Duodenal mucosa (tissue), 2 donors: Measurements from ENCODE around the gene LARP4.
"Not testable (repeated sequence)": the region's sequence is repeated elsewhere in the genome, so short reads cannot be mapped to it uniquely, and the experiment has no call there.

Source experiments
- H3K27ac ChIP-seq: one replicate; pipeline ENCODE4 v1.7.0; 2013; ENCODE audit warnings: low read depth, low read length
- H3K27me3 ChIP-seq, 2 donors: one replicate each; pipeline ENCODE4 v1.7.0; 2013; ENCODE audit warnings: low read length in 2 of 2, control low read depth in 1 of 2; ENCODE audit not compliant: insufficient read depth in 2 of 2, control insufficient read depth in 1 of 2
- H3K36me3 ChIP-seq, 2 donors: one replicate each; pipeline ENCODE4 v1.7.0; 2013; ENCODE audit warnings: low read length in 2 of 2, control low read depth in 1 of 2; ENCODE audit not compliant: insufficient read depth in 2 of 2, control insufficient read depth in 1 of 2
- H3K4me1 ChIP-seq, 2 donors: one replicate each; pipeline ENCODE4 v1.7.0; 2013; ENCODE audit warnings: low read length in 2 of 2, control low read depth in 1 of 2; ENCODE audit not compliant: insufficient read depth in 2 of 2, control insufficient read depth in 1 of 2
- H3K4me3 ChIP-seq, 2 donors: one replicate each; pipeline ENCODE4 v1.7.0; 2013; ENCODE audit warnings: low read length in 2 of 2, low read depth in 1 of 2
- H3K9ac ChIP-seq, 2 donors: one replicate each; pipeline ENCODE4 v1.7.0; 2013; ENCODE audit warnings: low read length in 2 of 2, low read depth in 1 of 2
- H3K9me3 ChIP-seq, 2 donors: one replicate each; pipeline ENCODE4 v1.7.0; 2013; ENCODE audit warnings: low read length in 2 of 2, control low read depth in 1 of 2; ENCODE audit not compliant: control insufficient read depth in 1 of 2

The LARP4 gene

DNA sequence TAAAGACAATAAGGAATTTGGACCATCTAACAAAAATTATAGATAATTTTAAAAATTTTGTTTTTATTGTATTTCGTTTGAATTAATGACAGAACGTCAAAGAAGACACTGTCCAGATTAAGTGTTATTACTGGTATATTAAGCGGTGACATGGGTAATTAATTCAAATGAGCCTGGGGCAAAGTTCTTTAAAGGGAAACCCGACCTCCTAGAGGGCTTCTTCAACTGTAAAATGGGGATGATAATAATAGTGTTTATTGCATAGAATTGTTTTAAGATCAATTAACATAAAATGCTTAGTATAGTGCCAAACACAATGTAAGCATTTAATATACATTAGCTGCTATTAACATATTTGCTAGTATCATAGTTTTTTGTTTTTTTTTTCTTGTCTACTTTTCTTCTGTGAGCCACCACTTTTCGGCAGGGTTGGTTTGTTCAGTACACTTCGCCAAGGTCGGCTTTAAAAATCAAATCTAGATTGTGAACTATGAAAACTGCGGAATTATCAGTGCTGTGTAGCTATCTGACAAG lies 514 bp upstream of the LARP4 start:
- peak overlapping the region; percentile 71 for H3K27ac ChIP-seq
- H3K4me3 ChIP-seq, result peak overlapping the region; percentile 94 to 98
- no peaks in the 10 kb centered on the region for H3K36me3 ChIP-seq
- peaks cover 16 to 18% of the 10 kb centered on the region in 2 donors for H3K4me1 ChIP-seq
- no peaks in the 10 kb centered on the region for H3K9me3 ChIP-seq
- peak overlapping the region; percentile 88 to 89 for H3K9ac ChIP-seq
- no peaks in the 10 kb centered on the region for H3K27me3 ChIP-seq

- Histone ChIP-seq H3K4me1 (peaks cover 16 to 18% of the 10 kb centered on the region in 2 donors), H3K9me3 (no peaks in the 10 kb centered on the region), H3K27me3 (no peaks in the 10 kb centered on the region), H3K27ac (peak overlapping the region; percentile 91), H3K9ac (peak overlapping the region; percentile 89 to 94), H3K4me3 (peak overlapping the region; percentile 94 to 98), H3K36me3 (no peaks in the 10 kb centered on the region)
These were observed 906 bp downstream of the LARP4 start for GRCh38 chr12:50401500-50402081.

DNA sequence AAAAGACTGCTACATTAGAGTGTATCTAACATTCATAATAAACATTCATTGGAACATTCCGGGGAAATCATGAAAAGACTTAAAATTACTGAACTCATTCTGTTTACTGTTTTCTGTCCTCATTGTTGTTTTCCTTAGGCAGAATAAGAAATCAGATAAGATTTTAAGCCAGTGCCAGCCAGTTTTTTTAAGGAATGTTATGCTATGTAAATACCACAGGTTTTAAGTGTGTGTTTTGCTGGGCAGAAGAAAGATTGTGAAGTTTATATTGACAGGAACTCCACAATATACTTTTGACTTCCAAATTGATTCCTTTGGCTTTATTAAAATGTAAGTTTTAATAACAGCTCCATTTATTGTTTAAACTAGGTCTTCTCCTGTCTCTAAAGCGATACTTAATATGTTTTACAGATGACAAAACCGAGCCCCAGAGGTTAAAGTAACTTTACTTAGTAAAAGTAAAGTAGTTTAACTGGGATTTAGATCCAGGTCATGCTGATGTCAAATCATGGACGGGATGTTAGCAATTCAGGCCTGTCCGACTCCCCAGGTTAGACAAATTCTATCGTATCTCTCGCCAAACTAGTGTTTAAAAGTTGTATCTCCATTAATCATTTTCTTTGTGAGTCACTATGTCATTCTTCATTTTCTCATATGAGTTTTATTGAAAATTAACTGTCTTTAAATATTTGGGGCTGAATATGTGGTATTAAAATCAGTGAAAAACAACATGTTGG lies 1.7 kb downstream of the LARP4 start:
- no peaks in the 10 kb centered on the region for H3K27me3 ChIP-seq
- H3K36me3 ChIP-seq, result no peaks in the 10 kb centered on the region
- no peak overlapping the region for H3K27ac ChIP-seq
- peak overlapping the region; percentile 89 to 94 for H3K9ac ChIP-seq
- peak overlapping the region; percentile 94 to 98 for H3K4me3 ChIP-seq
- no peaks in the 10 kb centered on the region for H3K9me3 ChIP-seq
- peaks cover 16 to 18% of the 10 kb centered on the region in 2 donors for H3K4me1 ChIP-seq

DNA sequence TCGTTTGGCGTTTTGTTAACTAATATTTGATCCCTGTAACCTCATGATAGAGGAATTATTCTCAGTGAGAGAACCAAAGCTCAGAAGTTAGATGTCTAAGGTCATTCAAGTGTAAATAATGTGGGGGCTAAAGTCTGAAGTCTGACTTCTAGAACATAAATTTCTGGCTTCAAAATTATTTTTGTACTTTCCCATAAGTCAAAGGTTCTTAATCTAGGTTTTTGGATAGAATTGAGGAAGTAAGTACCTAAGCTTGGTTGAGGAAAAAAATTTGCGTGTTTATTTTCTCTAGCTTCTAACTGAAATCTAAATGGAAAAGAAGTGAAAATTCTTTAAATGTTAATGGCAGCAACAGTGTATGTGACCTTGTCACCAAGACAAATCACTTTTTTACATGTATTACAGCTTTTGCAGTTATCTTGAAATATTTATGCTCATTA lies 2.3 kb downstream of the LARP4 start:
- H3K4me3 ChIP-seq, result peak overlapping the region; percentile 94 to 98
- no peaks in the 10 kb centered on the region for H3K27me3 ChIP-seq
- no peaks in the 10 kb centered on the region for H3K9me3 ChIP-seq
- H3K9ac ChIP-seq, result peak overlapping the region; percentile 39 to 89
- no peaks in the 10 kb centered on the region for H3K36me3 ChIP-seq
- peaks cover 16 to 18% of the 10 kb centered on the region in 2 donors for H3K4me1 ChIP-seq
- H3K27ac ChIP-seq, result no peak overlapping the region

- no peaks in the 10 kb centered on the region for H3K27me3 ChIP-seq
- H3K9me3 ChIP-seq, result no peaks in the 10 kb centered on the region
- no peak overlapping the region for H3K9ac ChIP-seq
- no peak overlapping the region for H3K4me3 ChIP-seq
- no peak overlapping the region for H3K27ac ChIP-seq
- no peaks in the 10 kb centered on the region for H3K36me3 ChIP-seq
- H3K4me1 ChIP-seq, result peaks cover 16 to 18% of the 10 kb centered on the region in 2 donors
These were observed 3.6 kb downstream of the LARP4 start for GRCh38 chr12:50404307-50404706.

- H3K27me3 ChIP-seq, result no peaks in the 10 kb centered on the region
- no peaks in the 10 kb centered on the region for H3K9me3 ChIP-seq
- no peak overlapping the region for H3K4me3 ChIP-seq
- no peak overlapping the region for H3K27ac ChIP-seq
- peaks cover 4 to 8% of the 10 kb centered on the region in 2 donors for H3K36me3 ChIP-seq
- H3K9ac ChIP-seq, result no peak overlapping the region
- H3K4me1 ChIP-seq, result no peaks in the 10 kb centered on the region
These were observed 10.5 kb downstream of the LARP4 start for GRCh38 chr12:50411051-50411660.

GRCh38 chr12:50415899-50416479 lies 15.3 kb downstream of the LARP4 start:
- H3K4me1 ChIP-seq, result no peaks in the 10 kb centered on the region
- H3K36me3 ChIP-seq, result peaks cover 4 to 16% of the 10 kb centered on the region in 2 donors
- H3K27ac ChIP-seq, result no peak overlapping the region
- H3K27me3 ChIP-seq, result no peaks in the 10 kb centered on the region
- H3K9ac ChIP-seq, result no peak overlapping the region
- no peaks in the 10 kb centered on the region for H3K9me3 ChIP-seq
- no peak overlapping the region for H3K4me3 ChIP-seq

DNA sequence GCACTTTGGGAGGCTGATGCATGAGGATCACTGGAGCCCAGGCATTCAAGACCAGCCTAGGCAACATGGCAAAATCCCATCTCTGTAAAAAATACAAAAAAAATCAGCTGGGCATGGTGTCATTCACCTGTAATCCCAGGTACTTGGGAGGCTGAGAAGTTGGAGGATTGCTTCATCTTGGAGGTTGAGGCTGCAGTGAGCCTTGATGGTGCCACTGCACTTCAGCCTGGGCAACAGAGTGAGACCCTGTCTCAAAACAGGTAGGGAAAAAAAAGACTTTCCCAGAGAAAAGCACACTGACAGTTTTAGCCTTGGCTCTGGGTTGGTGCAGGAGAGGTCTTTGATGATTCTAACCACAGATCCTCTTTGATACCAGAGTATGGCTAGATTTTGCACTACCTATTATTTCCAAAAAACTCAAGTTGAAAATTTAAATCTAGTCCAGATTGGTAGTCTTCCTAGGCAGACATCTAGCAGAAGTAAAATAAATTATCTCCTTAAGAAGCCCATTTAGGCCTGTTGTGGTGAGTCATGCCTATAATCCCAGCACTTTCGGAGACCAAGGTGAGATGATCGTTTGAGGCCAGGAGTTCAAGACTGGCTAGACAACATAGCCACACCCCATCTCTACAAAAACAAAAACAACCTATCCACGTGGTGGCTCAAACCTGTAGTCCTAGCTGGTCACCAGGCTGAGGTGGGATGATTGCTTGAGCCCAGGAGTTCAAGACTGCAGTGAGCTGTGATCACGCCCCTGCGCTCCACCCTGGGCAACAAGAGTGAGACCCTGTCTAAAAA lies 18.6 kb downstream of the LARP4 start:
- no peak overlapping the region for H3K27ac ChIP-seq
- no peaks in the 10 kb centered on the region for H3K4me1 ChIP-seq
- no peak overlapping the region for H3K9ac ChIP-seq
- no peak overlapping the region for H3K4me3 ChIP-seq
- no peaks in the 10 kb centered on the region for H3K9me3 ChIP-seq
- peaks cover 0 to 13% of the 10 kb centered on the region in 2 donors for H3K36me3 ChIP-seq
- no peaks in the 10 kb centered on the region for H3K27me3 ChIP-seq

- not testable (repeated sequence) for H3K36me3 ChIP-seq, H3K9me3 ChIP-seq, H3K27ac ChIP-seq, H3K4me3 ChIP-seq, H3K4me1 ChIP-seq, H3K9ac ChIP-seq, H3K27me3 ChIP-seq
These were observed 22.2 kb downstream of the LARP4 start for GRCh38 chr12:50422855-50423254.
